ENCODE measurements around the gene LSG1. TPM values are rescaled to one million over a fixed set of nuclear protein-coding genes. Genes with fewer than 3 reads are reported as not detected.

LSG1 gene
- total RNA-seq, 6 donors from 2014 or later: 21.6 to 42.6 (median 34.7) TPM

DNA sequence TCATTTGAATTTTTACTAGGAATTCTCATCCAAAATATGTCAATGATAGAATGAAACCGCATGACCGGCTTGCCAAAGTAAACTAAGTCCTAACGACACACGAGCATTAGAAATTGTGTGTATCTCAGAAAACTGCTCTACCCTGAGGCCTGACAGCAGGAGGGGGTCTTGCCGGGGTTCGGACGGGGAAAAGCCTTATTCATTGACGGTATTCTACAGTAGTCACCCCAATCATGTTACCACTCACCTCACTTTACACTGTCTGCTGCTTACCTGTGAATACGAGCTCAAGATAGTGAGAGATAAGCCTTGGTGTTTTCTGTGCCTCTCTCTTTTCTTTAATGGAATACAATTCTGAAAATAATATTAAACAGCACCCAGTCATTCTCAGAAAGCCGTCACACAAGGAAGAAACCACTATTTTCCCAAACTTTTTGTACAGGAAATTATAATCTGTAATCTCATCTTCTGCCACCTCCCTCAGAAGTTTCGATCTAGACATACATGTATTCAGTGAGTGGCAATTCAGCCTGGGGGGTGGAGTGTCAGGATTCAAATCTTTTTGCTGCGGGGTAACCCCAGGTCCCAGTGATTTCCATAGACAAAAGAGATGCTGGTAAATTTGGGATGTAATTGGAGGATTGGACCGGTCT is 13.2 kb upstream of the LSG1 start:
- no peak for DNase-seq
- ATAC-seq (ENCODE audit: low FRiP score in 2 of 2): no peak

DNA sequence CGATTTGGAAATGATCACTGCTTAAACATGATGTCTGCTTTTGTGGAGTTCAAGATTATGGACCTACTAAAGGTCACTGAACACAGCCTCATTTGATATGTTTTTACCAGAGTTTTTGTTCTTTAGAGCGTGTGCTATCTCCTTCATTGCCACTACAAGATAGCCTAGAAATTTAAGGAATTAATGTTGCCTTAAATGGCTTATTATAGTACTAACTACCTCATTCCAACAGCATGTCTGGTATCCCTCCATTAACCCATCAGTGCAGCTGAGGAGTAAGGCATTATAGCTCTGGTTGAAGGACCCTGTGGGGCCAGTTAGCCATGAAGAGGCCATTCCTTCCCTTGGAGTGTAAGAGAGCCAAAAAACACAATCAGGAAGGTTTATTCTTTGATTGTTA is 11.4 kb upstream of the LSG1 start:
- TF ChIP-seq POLR2AphosphoS5 (IDR thresholded peaks at IDR 0.05) (no peak), POLR2A (IDR thresholded peaks at IDR 0.05) (no peak), EP300 (IDR thresholded peaks at IDR 0.05) (no peak)
- TF ChIP-seq, protein P1, sequence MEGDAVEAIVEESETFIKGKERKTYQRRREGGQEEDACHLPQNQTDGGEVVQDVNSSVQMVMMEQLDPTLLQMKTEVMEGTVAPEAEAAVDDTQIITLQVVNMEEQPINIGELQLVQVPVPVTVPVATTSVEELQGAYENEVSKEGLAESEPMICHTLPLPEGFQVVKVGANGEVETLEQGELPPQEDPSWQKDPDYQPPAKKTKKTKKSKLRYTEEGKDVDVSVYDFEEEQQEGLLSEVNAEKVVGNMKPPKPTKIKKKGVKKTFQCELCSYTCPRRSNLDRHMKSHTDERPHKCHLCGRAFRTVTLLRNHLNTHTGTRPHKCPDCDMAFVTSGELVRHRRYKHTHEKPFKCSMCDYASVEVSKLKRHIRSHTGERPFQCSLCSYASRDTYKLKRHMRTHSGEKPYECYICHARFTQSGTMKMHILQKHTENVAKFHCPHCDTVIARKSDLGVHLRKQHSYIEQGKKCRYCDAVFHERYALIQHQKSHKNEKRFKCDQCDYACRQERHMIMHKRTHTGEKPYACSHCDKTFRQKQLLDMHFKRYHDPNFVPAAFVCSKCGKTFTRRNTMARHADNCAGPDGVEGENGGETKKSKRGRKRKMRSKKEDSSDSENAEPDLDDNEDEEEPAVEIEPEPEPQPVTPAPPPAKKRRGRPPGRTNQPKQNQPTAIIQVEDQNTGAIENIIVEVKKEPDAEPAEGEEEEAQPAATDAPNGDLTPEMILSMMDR (IDR thresholded peaks at IDR 0.05): no peak
- Histone ChIP-seq H3K4me1 (peaks cover 17 to 45% (median 41%) of the 10 kb centered on the region in 4 donors), H3K27ac (no peak overlapping the region), H3K9me3 (no peaks in the 10 kb centered on the region), H3K27me3 (no peaks in the 10 kb centered on the region), H3K4me3 (no peak overlapping the region), H3K36me3 (no peaks in the 10 kb centered on the region)
- ATAC-seq (ENCODE audit: low FRiP score in 2 of 2): no peak
- DNase-seq: no peak
- 84 to 91% methylated on average over 2 of the region's 2 CpGs for WGBS, 2 donors

More for the DNA sequence above, 13.2 kb upstream of the LSG1 start:
- WGBS, 2 donors: 50 to 55% methylated on average over 12 to 13 of the region's 13 CpGs
- Histone ChIP-seq H3K27ac (peak overlapping the region; percentile 80 to 86 (median 85)), H3K36me3 (no peaks in the 10 kb centered on the region), H3K4me1 (peaks cover 30 to 56% (median 55%) of the 10 kb centered on the region in 4 donors), H3K27me3 (no peaks in the 10 kb centered on the region), H3K4me3 (peak overlapping the region in 3 of 4 donors; percentile 68 to 75 (median 72)), H3K9me3 (no peaks in the 10 kb centered on the region)
- TF ChIP-seq, protein P1 (IDR thresholded peaks at IDR 0.05): no peak
- TF ChIP-seq POLR2AphosphoS5 (IDR thresholded peaks at IDR 0.05) (no peak), POLR2A (IDR thresholded peaks at IDR 0.05) (no peak), EP300 (IDR thresholded peaks at IDR 0.05) (no peak)

DNA sequence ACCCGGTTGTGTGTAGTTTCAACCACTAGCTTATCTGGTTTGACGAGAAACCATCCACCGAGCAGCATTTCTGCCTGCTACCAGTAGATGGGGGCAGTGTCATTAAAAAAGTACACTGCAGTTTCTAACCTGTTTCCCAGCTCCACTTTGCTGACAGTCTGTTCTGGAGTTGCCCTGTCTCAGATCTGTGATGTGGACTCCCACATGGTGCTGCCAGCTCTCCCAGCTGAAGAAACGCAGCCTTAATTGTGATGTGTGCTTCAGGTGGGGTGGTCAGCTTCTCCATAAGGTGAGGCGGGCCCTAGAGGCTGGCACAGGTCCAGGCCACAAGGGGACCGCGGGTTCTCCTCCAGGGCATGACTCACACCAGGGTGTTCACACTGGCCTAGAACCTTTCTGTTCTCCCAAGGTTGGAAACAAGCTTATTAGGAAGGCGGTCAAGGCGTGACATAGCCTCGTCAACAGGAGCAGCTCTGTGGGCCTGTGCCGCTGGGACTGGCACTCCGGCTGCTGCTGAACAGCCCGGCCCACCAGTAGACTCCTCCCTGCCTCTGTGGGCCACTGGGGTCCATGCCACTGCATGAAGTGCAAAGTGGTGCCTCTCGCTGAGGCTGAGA is 10.8 kb upstream of the LSG1 start:
- peak; percentile 47 to 80 for DNase-seq
- Histone ChIP-seq H3K36me3 (no peaks in the 10 kb centered on the region), H3K9me3 (no peaks in the 10 kb centered on the region), H3K27ac (peak overlapping the region in 1 of 4 donors; percentile 1), H3K4me3 (no peak overlapping the region), H3K4me1 (peaks cover 17 to 39% (median 36%) of the 10 kb centered on the region in 4 donors), H3K27me3 (no peaks in the 10 kb centered on the region)
- TF ChIP-seq POLR2AphosphoS5 (IDR thresholded peaks at IDR 0.05) (peak; percentile 15 to 26), EP300 (IDR thresholded peaks at IDR 0.05) (no peak), POLR2A (IDR thresholded peaks at IDR 0.05) (no peak)
- TF ChIP-seq, protein P1 (IDR thresholded peaks at IDR 0.05): peak; percentile 74 to 95 (median 89)
- WGBS, 2 donors: 38 to 54% methylated on average over 11 to 14 of the region's 14 CpGs
- ATAC-seq (ENCODE audit: low FRiP score in 2 of 2): peak; percentile 77 to 89

DNA sequence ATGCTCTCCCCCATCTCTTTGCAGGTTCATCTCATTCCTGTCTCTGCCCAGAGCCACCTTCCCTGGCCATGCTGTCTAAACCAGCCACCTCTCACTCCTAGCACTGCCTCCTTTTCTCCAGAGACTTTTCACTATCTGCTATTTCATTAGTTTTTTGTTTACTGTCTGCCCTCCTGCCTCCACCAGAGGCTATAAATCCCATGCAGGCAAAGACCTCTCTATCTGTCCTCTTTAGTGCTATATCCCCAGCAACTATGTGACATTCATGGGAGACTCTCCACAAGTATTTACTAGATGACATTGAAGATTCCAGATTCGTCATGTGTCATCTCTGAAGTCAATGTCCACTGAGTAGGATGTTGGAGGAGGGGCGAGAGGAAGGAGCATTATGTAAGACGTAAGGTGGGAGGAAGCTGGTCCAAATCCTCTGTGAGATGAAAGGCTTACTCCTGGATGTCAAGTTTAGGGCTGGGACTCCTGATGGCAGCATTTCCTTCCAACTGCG is 10.2 kb upstream of the LSG1 start:
- no peaks in the 10 kb centered on the region for H3K36me3 ChIP-seq

More for the DNA sequence above, 10.2 kb upstream of the LSG1 start:
- ATAC-seq (ENCODE audit: low FRiP score in 2 of 2) (no peak), DNase-seq (no peak)
- no peak overlapping the region for H3K4me3 ChIP-seq
- no peaks in the 10 kb centered on the region for H3K27me3 ChIP-seq
- no peaks in the 10 kb centered on the region for H3K9me3 ChIP-seq
- peak overlapping the region in 1 of 4 donors; percentile 1 for H3K27ac ChIP-seq
- WGBS, 2 donors: 22 to 26% methylated on average over 4 of the region's 4 CpGs
- TF ChIP-seq EP300 (IDR thresholded peaks at IDR 0.05): no peak
- no peak for TF ChIP-seq POLR2A (IDR thresholded peaks at IDR 0.05)
- TF ChIP-seq, protein P1 (IDR thresholded peaks at IDR 0.05): no peak
- peaks cover 13 to 33% (median 30%) of the 10 kb centered on the region in 4 donors for H3K4me1 ChIP-seq

Measured in upper lobe of left lung (tissue), 6 donors.